IMR-90 (cell line): Measurements from ENCODE around the gene SRRM2. TPM values are rescaled to one million over a fixed set of nuclear protein-coding genes. Genes with fewer than 3 reads are reported as not detected.

Source experiments
- ATAC-seq: fragments of 200-7000 bp; cut with Tn5 transposase; 2 replicates; pipeline ENCODE4 v1.9.1; 2020; ENCODE audit warnings: low read depth, mild to moderate bottlenecking, moderate library complexity
- BruUV-seq: library from RNA; stranded (reverse); fragments of 400-500 nt; replicated peaks from 2 replicates; lab custom pipeline; 2021; lab: Mats Ljungman, UMichigan
- CTCF ChIA-PET: fragments of 300-600 bp; formaldehyde crosslinking; extraction: SDS; loops from one replicate; lab custom pipeline; 2021; ENCODE audit warnings: antibody characterized with exemption; lab: Yijun Ruan, JAX
- POLR2A ChIA-PET: fragments of 300-600 bp; sonication (Branson Sonifier 250); formaldehyde crosslinking; loops from one replicate; lab custom pipeline; 2022; ENCODE audit warnings: antibody characterized with exemption; ENCODE audit not compliant: unreplicated experiment; lab: Charles Lee
- DNase-seq: peaks from one replicate; pipeline ENCODE4 v3.0.0; 2013
- H2AFZ ChIP-seq: replicated peaks from 2 replicates; pipeline ENCODE3; 2013; ENCODE audit warnings: low read length, mild to moderate bottlenecking; ENCODE audit not compliant: poor library complexity
- H2AK5ac ChIP-seq: 2 replicates; pipeline ENCODE4 v1.6.1; 2013; ENCODE audit warnings: low read depth, low read length, inconsistent platforms
- H2AK9ac ChIP-seq: replicated peaks from 2 replicates; pipeline ENCODE3; 2013; ENCODE audit warnings: mild to moderate bottlenecking, low read depth, low read length, moderate library complexity; ENCODE audit not compliant: poor library complexity
- H2BK120ac ChIP-seq: 2 replicates; pipeline ENCODE4 v1.6.1; 2013; ENCODE audit warnings: low read depth, low read length, inconsistent platforms
- H2BK15ac ChIP-seq: 3 replicates; pipeline ENCODE4 v1.6.1; 2013; ENCODE audit warnings: low read depth, low read length, inconsistent platforms
- H2BK20ac ChIP-seq: 2 replicates; pipeline ENCODE4 v1.6.1; 2013; ENCODE audit warnings: low read depth, mild to moderate bottlenecking, inconsistent platforms, low read length, moderate library complexity
- H2BK5ac ChIP-seq: 2 replicates; pipeline ENCODE4 v1.6.1; 2013; ENCODE audit warnings: mild to moderate bottlenecking, low read depth, low read length, inconsistent platforms; ENCODE audit not compliant: poor library complexity, severe bottlenecking
- H3K14ac ChIP-seq: replicated peaks from 2 replicates; pipeline ENCODE4 v1.6.1; 2013; ENCODE audit warnings: low read depth, low read length, inconsistent platforms
- H3K18ac ChIP-seq: 2 replicates; pipeline ENCODE4 v1.6.1; 2013; ENCODE audit warnings: low read depth, low read length, control low read depth
- H3K23ac ChIP-seq: 2 replicates; pipeline ENCODE4 v1.6.1; 2013; ENCODE audit warnings: low read depth, low read length, inconsistent platforms
- H3K27ac ChIP-seq: 2 replicates; pipeline ENCODE4 v1.5.1; 2013; ENCODE audit warnings: mild to moderate bottlenecking, control low read depth, low read length; ENCODE audit not compliant: insufficient read depth
- H3K27me3 ChIP-seq: 2 replicates; pipeline ENCODE4 v1.6.1; 2013; ENCODE audit warnings: low read length; ENCODE audit not compliant: control insufficient read depth, insufficient read depth
- H3K36me3 ChIP-seq: 2 replicates; pipeline ENCODE4 v1.6.1; 2013; ENCODE audit warnings: low read length, mixed read lengths; ENCODE audit not compliant: control insufficient read depth, insufficient read depth
- H3K4ac ChIP-seq: 2 replicates; pipeline ENCODE4 v1.6.1; 2013; ENCODE audit warnings: low read depth, low read length, inconsistent platforms
- H3K4me1 ChIP-seq: 2 replicates; pipeline ENCODE4 v1.6.1; 2013; ENCODE audit warnings: low read length, mixed read lengths; ENCODE audit not compliant: control insufficient read depth, insufficient read depth
- H3K4me2 ChIP-seq: 2 replicates; pipeline ENCODE4 v1.6.1; 2013; ENCODE audit warnings: low read depth, mild to moderate bottlenecking, control low read depth, low read length, moderate library complexity
- H3K4me3 ChIP-seq: 2 replicates; pipeline ENCODE4 v1.5.1; 2013; ENCODE audit warnings: low read depth, mild to moderate bottlenecking, control low read depth, low read length, moderate library complexity; ENCODE audit not compliant: insufficient read depth
- H3K56ac ChIP-seq: 2 replicates; pipeline ENCODE4 v1.6.1; 2013; ENCODE audit warnings: low read length, inconsistent platforms; ENCODE audit not compliant: insufficient read depth; ENCODE audit errors: extremely low read depth
- H3K79me1 ChIP-seq, 2 experiments: 2 replicates each; pipeline ENCODE4 v1.6.1; 2013; ENCODE audit warnings: low read length in 2 of 2, inconsistent platforms in 1 of 2, low read depth in 1 of 2
- H3K9ac ChIP-seq: 2 replicates; pipeline ENCODE4 v1.6.1; 2013; ENCODE audit warnings: low read depth, low read length, control low read depth
- H3K9me1 ChIP-seq: 2 replicates; pipeline ENCODE4 v1.6.1; 2013; ENCODE audit warnings: low read length, inconsistent platforms; ENCODE audit not compliant: insufficient read depth
- H3K9me3 ChIP-seq: 2 replicates; pipeline ENCODE4 v1.6.1; 2013; ENCODE audit warnings: low read length; ENCODE audit not compliant: control insufficient read depth, insufficient read depth
- H4K20me1 ChIP-seq: 2 replicates; pipeline ENCODE4 v1.6.1; 2013; ENCODE audit warnings: low read length, inconsistent platforms; ENCODE audit not compliant: insufficient read depth
- H4K5ac ChIP-seq: 2 replicates; pipeline ENCODE4 v1.6.1; 2013; ENCODE audit warnings: mild to moderate bottlenecking, low read depth, low read length, control low read depth
- H4K8ac ChIP-seq, 2 experiments: 2 replicates each; pipeline ENCODE4 v1.6.1; 2013; ENCODE audit warnings: low read depth in 2 of 2, low read length in 2 of 2, control low read depth in 1 of 2, inconsistent platforms in 1 of 2
- H4K91ac ChIP-seq: 2 replicates; pipeline ENCODE4 v1.6.1; 2013; ENCODE audit warnings: low read depth, low read length, inconsistent platforms; ENCODE audit not compliant: insufficient read depth
- CHD1 ChIP-seq: IDR thresholded peaks from 2 replicates; pipeline ENCODE4 v1.6.1; 2012; ENCODE audit warnings: low read depth, low read length, improper control_type of control experiment
- WGBS, 2 experiments: methylation state at CpG; one replicate each; pipeline versions ENCODE4 v1.1.5 to v1.1.7; 2013; ENCODE audit warnings: missing lambda C conversion rate in 2 of 2; ENCODE audit not compliant: insufficient read length in 1 of 2; ENCODE audit errors: extremely low coverage in 2 of 2; 5-methylcytosine and 5-hydroxymethylcytosine counted together
- dilution Hi-C: fragments of 300-500 bp; cut with HindIII; formaldehyde crosslinking; loops from one replicate; pipeline ENCODE4 v1.14.3; 2018; ENCODE audit warnings: low sequenced_read_pairs; ENCODE audit not compliant: unreplicated experiment
- in situ Hi-C: fragments of 300-500 bp; cut with MboI; formaldehyde crosslinking; loops from 3 replicates; pipeline ENCODE4 v1.14.3; 2019; ENCODE audit warnings: low sequenced_read_pairs, inconsistent platforms, mixed read lengths
- intact Hi-C: fragments of 100-400 bp; cut with micrococcal nuclease; formaldehyde crosslinking; loops from 2 replicates; pipeline ENCODE4 v1.10.0; 2022
- polyA plus RNA-seq, 3 experiments: library from polyadenylated mRNA; depleted of rRNA; stranded (reverse); fragments of >200 nt; gene quantifications; 2 replicates each; pipeline ENCODE4 v1.2.3, GENCODE V29; 2012; ENCODE audit warnings: low replicate concordance in 1 of 3
- total RNA-seq: library from RNA; depleted of rRNA; stranded (reverse); fragments of >200 nt; gene quantifications from 2 replicates; pipeline ENCODE4 v1.2.3, GENCODE V29; 2012

SRRM2 gene
- total and polyA plus RNA-seq, 2 of the 4 experiments (the other 2 are of a cell fraction), result 20.3 to 300 TPM

- Histone ChIP-seq H4K8ac (no peak overlapping the region), H2BK5ac (no peak overlapping the region), H2BK20ac (no peak overlapping the region), H3K79me1 (no peaks in the 10 kb centered on the region), H3K56ac (no peak overlapping the region), H3K9me1 (no peaks in the 10 kb centered on the region), H3K18ac (no peak overlapping the region), H3K4me3 (no peak overlapping the region), H2BK120ac (no peak overlapping the region), H3K14ac (no peak overlapping the region), H3K27ac (no peak overlapping the region), H3K9ac (no peak overlapping the region), H3K36me3 (no peaks in the 10 kb centered on the region), H3K4me2 (no peak overlapping the region), H3K4ac (no peak overlapping the region), H2AFZ (no peak overlapping the region), H3K4me1 (no peaks in the 10 kb centered on the region), H3K27me3 (peaks cover 54% of the 10 kb centered on the region), H3K23ac (no peak overlapping the region), H4K5ac (no peak overlapping the region), H3K9me3 (no peaks in the 10 kb centered on the region), H2BK15ac (no peak overlapping the region), H4K91ac (no peak overlapping the region), H2AK5ac (no peak overlapping the region), H4K20me1 (no peaks in the 10 kb centered on the region), H2AK9ac (no peak overlapping the region)
- DNase-seq (no peak), ATAC-seq (no peak)
- intact Hi-C loops (no loop called here), dilution Hi-C loops (no loop called here), in situ Hi-C loops (no loop called here)
- POLR2A ChIA-PET, result no interaction called here
- no peak for TF ChIP-seq CHD1
- CTCF ChIA-PET, result no interaction called here
- WGBS, 2 experiments, result 60% methylated on average over 1 of the region's 18 CpGs; no CpG with 5 or more reads in 1 of the 2 experiments
- no TSS peak for BruUV-seq
These were observed 66.9 kb downstream of the SRRM2 start for GRCh38 chr16:2819179-2819938.
